Osteocyte (in vitro differentiated cells): Measurements from ENCODE around the gene ZNF138. TPM values are rescaled to one million over a fixed set of nuclear protein-coding genes. Genes with fewer than 3 reads are reported as not detected.

ENCODE experiments used
- DNase-seq: peaks from one replicate; pipeline ENCODE4 v3.0.0; 2021; ENCODE audit warnings: mixed read lengths; ENCODE audit not compliant: unreplicated experiment; ENCODE audit errors: extremely low spot score
- H3K27ac Mint-ChIP-seq: one replicate; pipeline ENCODE4 v1.8.0; 2021; ENCODE audit warnings: mild to moderate bottlenecking, mixed read lengths; ENCODE audit not compliant: unreplicated experiment
- H3K27me3 Mint-ChIP-seq: one replicate; pipeline ENCODE4 v1.8.0; 2021; ENCODE audit warnings: mixed read lengths; ENCODE audit not compliant: unreplicated experiment
- H3K36me3 Mint-ChIP-seq: one replicate; pipeline ENCODE4 v1.8.0; 2021; ENCODE audit warnings: mixed read lengths; ENCODE audit not compliant: unreplicated experiment
- H3K4me1 Mint-ChIP-seq: one replicate; pipeline ENCODE4 v1.8.0; 2021; ENCODE audit warnings: mixed read lengths; ENCODE audit not compliant: unreplicated experiment
- H3K4me3 Mint-ChIP-seq: one replicate; pipeline ENCODE4 v1.8.0; 2021; ENCODE audit warnings: mild to moderate bottlenecking, moderate library complexity, mixed read lengths; ENCODE audit not compliant: unreplicated experiment
- H3K9me3 Mint-ChIP-seq: one replicate; pipeline ENCODE4 v1.8.0; 2021; ENCODE audit warnings: mixed read lengths; ENCODE audit not compliant: unreplicated experiment
- CTCF ChIP-seq: fragments of 200-600 bp; sonication (generic); IDR thresholded peaks from 2 replicates; pipeline ENCODE4 v1.5.0; 2021; ENCODE audit warnings: antibody characterized with exemption, mild to moderate bottlenecking, moderate library complexity
- total RNA-seq: library from RNA; stranded (reverse); gene quantifications from 2 replicates; pipeline ENCODE4 v1.2.1, GENCODE V29; 2021

ZNF138 gene
- total RNA-seq, 1 donor from 2014 or later: 4.0 TPM

GRCh38 chr7:64873155-64873500 lies 78.9 kb downstream of the ZNF138 start:
- H3K36me3 Mint-ChIP-seq: no peaks in the 10 kb centered on the region
- no peaks in the 10 kb centered on the region for H3K27me3 Mint-ChIP-seq
- H3K4me3 Mint-ChIP-seq: no peak overlapping the region
- DNase-seq: peak; percentile 54
- H3K27ac Mint-ChIP-seq: no peak overlapping the region
- no peak for TF ChIP-seq CTCF
- H3K4me1 Mint-ChIP-seq: no peaks in the 10 kb centered on the region
- H3K9me3 Mint-ChIP-seq: peaks cover 3% of the 10 kb centered on the region

GRCh38 chr7:64873517-64873916 lies 79.3 kb downstream of the ZNF138 start:
- Mint-ChIP-seq H3K27ac (no peak overlapping the region), H3K4me3 (no peak overlapping the region), H3K27me3 (no peaks in the 10 kb centered on the region), H3K36me3 (no peaks in the 10 kb centered on the region), H3K4me1 (no peaks in the 10 kb centered on the region), H3K9me3 (peaks cover 4% of the 10 kb centered on the region)
- peak; percentile 48 for DNase-seq
- no peak for TF ChIP-seq CTCF

GRCh38 chr7:64874114-64874513 lies 79.9 kb downstream of the ZNF138 start:
- Mint-ChIP-seq H3K27me3 (no peaks in the 10 kb centered on the region), H3K4me1 (no peaks in the 10 kb centered on the region), H3K9me3 (peaks cover 10% of the 10 kb centered on the region), H3K27ac (no peak overlapping the region), H3K4me3 (no peak overlapping the region), H3K36me3 (no peaks in the 10 kb centered on the region)
- no peak for TF ChIP-seq CTCF
- peak; percentile 63 for DNase-seq

- no peak for TF ChIP-seq CTCF
- Mint-ChIP-seq H3K27ac (no peak overlapping the region), H3K4me1 (no peaks in the 10 kb centered on the region), H3K4me3 (no peak overlapping the region), H3K27me3 (no peaks in the 10 kb centered on the region), H3K9me3 (peaks cover 10% of the 10 kb centered on the region), H3K36me3 (no peaks in the 10 kb centered on the region)
- peak; percentile 73 for DNase-seq
Measured at GRCh38 chr7:64874562-64875250, 80.5 kb downstream of the ZNF138 start.

- DNase-seq: peak; percentile 74
- Mint-ChIP-seq H3K4me1 (no peaks in the 10 kb centered on the region), H3K4me3 (no peak overlapping the region), H3K36me3 (no peaks in the 10 kb centered on the region), H3K27ac (no peak overlapping the region), H3K9me3 (peaks cover 10% of the 10 kb centered on the region), H3K27me3 (no peaks in the 10 kb centered on the region)
- no peak for TF ChIP-seq CTCF
Measured at GRCh38 chr7:64875258-64875657, 81.0 kb downstream of the ZNF138 start.
